HEK293 (cell line): ENCODE data around the gene ADAMTS2.

Experiments used
- CTCF ChIA-PET: fragments of 350-600 bp; formaldehyde crosslinking; extraction: SDS; loops from one replicate; lab custom pipeline; 2021; ENCODE audit warnings: antibody characterized with exemption; lab: Yijun Ruan, JAX
- POLR2A ChIA-PET: fragments of 300-600 bp; formaldehyde crosslinking; extraction: SDS; loops from one replicate; lab custom pipeline; 2020; ENCODE audit warnings: antibody characterized with exemption, inconsistent platforms; lab: Yijun Ruan, JAX
- H3K27ac ChIP-seq: fragments of 200-500 bp; sonication (Bioruptor generic); 2 replicates; pipeline ENCODE4 v1.5.1; 2014; ENCODE audit warnings: low read depth, low read length, control low read depth, inconsistent platforms; ENCODE audit errors: extremely low read depth
- H3K36me3 ChIP-seq, 2 experiments: fragments of 200-500 bp in 1 of 2; sonication (Bioruptor generic) in 1 of 2; 1 replicate in 1 of 2; 2 replicates in 1 of 2; pipeline ENCODE4 v1.5.1; 2014 to 2017; ENCODE audit warnings: inconsistent platforms in 2 of 2, low read length in 2 of 2; ENCODE audit not compliant: control insufficient read depth in 2 of 2, insufficient read depth in 1 of 2
- H3K4me1 ChIP-seq: fragments of 200-500 bp; sonication (Bioruptor generic); 2 replicates; pipeline ENCODE4 v1.5.1; 2014; ENCODE audit warnings: mild to moderate bottlenecking, low read length, inconsistent platforms; ENCODE audit not compliant: control insufficient read depth, insufficient read depth
- H3K4me3 ChIP-seq: 2 replicates; pipeline ENCODE4 v1.5.1; 2011; ENCODE audit warnings: low read depth, mild to moderate bottlenecking, control low read depth, low read length, moderate library complexity
- H3K9me3 ChIP-seq: fragments of 200-500 bp; sonication (Bioruptor generic); 2 replicates; pipeline ENCODE4 v1.5.1; 2014; ENCODE audit warnings: low read depth, low read length, inconsistent platforms; ENCODE audit not compliant: control insufficient read depth, insufficient read depth
- HOXA7 ChIP-seq: sonication (generic); formaldehyde crosslinking; IDR thresholded peaks from 2 replicates; pipeline ENCODE4 v1.8.1; 2022; ENCODE audit warnings: missing genetic modification reagents, borderline replicate concordance
- TCF7L2 ChIP-seq: IDR thresholded peaks from 2 replicates; pipeline ENCODE4 v1.6.1; 2011; ENCODE audit warnings: low read depth, mild to moderate bottlenecking, inconsistent platforms, low read length, moderate library complexity, borderline replicate concordance
- TRIM28 ChIP-seq: IDR thresholded peaks from 2 replicates; pipeline ENCODE4 v1.6.1; 2011; ENCODE audit warnings: low read length, control low read depth, borderline replicate concordance
- ZBTB1 ChIP-seq: fragments of 450-650 bp; formaldehyde crosslinking; IDR thresholded peaks from 2 replicates; pipeline ENCODE4 v1.5.1; 2016; ENCODE audit warnings: missing biosample characterization, missing genetic modification characterization
- ZNF132 ChIP-seq: fragments of 450-650 bp; formaldehyde crosslinking; IDR thresholded peaks from 2 replicates; pipeline ENCODE4 v1.5.1; 2017; ENCODE audit warnings: missing biosample characterization, missing genetic modification characterization, borderline replicate concordance
- ZNF19 ChIP-seq: fragments of 450-650 bp; formaldehyde crosslinking; IDR thresholded peaks from 2 replicates; pipeline ENCODE4; 2016; ENCODE audit warnings: missing biosample characterization, missing genetic modification characterization, low read depth
- ZNF274 ChIP-seq, 2 experiments: fragments of 200-500 bp in 1 of 2; fragments of 450-650 bp in 1 of 2; sonication (Bioruptor generic) in 1 of 2; formaldehyde crosslinking in 1 of 2; IDR thresholded peaks; 2 replicates each; pipeline versions ENCODE4 v1.5.1 to v1.6.1; 2014 to 2016; ENCODE audit warnings: borderline replicate concordance in 1 of 2, inconsistent platforms in 1 of 2, low read length in 1 of 2, missing biosample characterization in 1 of 2, missing genetic modification characterization in 1 of 2
- ZNF350 ChIP-seq: fragments of 450-650 bp; formaldehyde crosslinking; IDR thresholded peaks from 2 replicates; pipeline ENCODE4 v1.5.0; 2017; ENCODE audit warnings: missing biosample characterization, mild to moderate bottlenecking, missing genetic modification characterization
- ZNF398 ChIP-seq: fragments of 450-650 bp; formaldehyde crosslinking; IDR thresholded peaks from 2 replicates; pipeline ENCODE4 v1.5.1; 2017; ENCODE audit warnings: missing biosample characterization, missing genetic modification characterization
- ZNF48 ChIP-seq: fragments of 450-650 bp; formaldehyde crosslinking; IDR thresholded peaks from 2 replicates; pipeline ENCODE4 v1.5.1; 2016; ENCODE audit warnings: missing biosample characterization, missing genetic modification characterization
- ZNF610 ChIP-seq: fragments of 450-650 bp; formaldehyde crosslinking; IDR thresholded peaks from 2 replicates; pipeline ENCODE4 v1.5.1; 2016; ENCODE audit warnings: missing biosample characterization, missing genetic modification characterization, borderline replicate concordance
- ZNF624 ChIP-seq: fragments of 450-650 bp; formaldehyde crosslinking; IDR thresholded peaks from 2 replicates; pipeline ENCODE4 v1.5.1; 2017; ENCODE audit warnings: missing biosample characterization, missing genetic modification characterization
- ZSCAN30 ChIP-seq: fragments of 450-650 bp; IDR thresholded peaks from 2 replicates; pipeline ENCODE4 v1.5.1; 2018; ENCODE audit warnings: missing biosample characterization, mild to moderate bottlenecking, missing genetic modification characterization, moderate library complexity
- TF ChIP-seq, protein P1 (sequence below): fragments of 450-650 bp; formaldehyde crosslinking; IDR thresholded peaks from 2 replicates; pipeline ENCODE4 v1.5.1; 2016; ENCODE audit warnings: missing biosample characterization, missing genetic modification characterization
- TF ChIP-seq, protein P2 (sequence below): fragments of 450-650 bp; formaldehyde crosslinking; IDR thresholded peaks from 2 replicates; pipeline ENCODE4 v1.5.1; 2016; ENCODE audit warnings: missing biosample characterization, missing genetic modification characterization, borderline replicate concordance
- TF ChIP-seq, protein P3 (sequence below): fragments of 450-650 bp; formaldehyde crosslinking; IDR thresholded peaks from 2 replicates; pipeline ENCODE4 v1.5.1; 2016; ENCODE audit warnings: missing biosample characterization, missing genetic modification characterization
- TF ChIP-seq, protein P4 (sequence below): fragments of 450-650 bp; formaldehyde crosslinking; IDR thresholded peaks from 2 replicates; pipeline ENCODE4 v1.5.1; 2016; ENCODE audit warnings: missing biosample characterization, missing genetic modification characterization

The ADAMTS2 gene

GRCh38 chr5:179219661-179220620 is 125.3 kb downstream of the ADAMTS2 start:
- POLR2A ChIA-PET: no interaction called here
- no peaks in the 10 kb centered on the region for H3K36me3 ChIP-seq

GRCh38 chr5:179218943-179219330 is 126.3 kb downstream of the ADAMTS2 start:
- ChIA-PET POLR2A (no interaction called here), CTCF (no interaction called here)
- TF ChIP-seq, protein P1, sequence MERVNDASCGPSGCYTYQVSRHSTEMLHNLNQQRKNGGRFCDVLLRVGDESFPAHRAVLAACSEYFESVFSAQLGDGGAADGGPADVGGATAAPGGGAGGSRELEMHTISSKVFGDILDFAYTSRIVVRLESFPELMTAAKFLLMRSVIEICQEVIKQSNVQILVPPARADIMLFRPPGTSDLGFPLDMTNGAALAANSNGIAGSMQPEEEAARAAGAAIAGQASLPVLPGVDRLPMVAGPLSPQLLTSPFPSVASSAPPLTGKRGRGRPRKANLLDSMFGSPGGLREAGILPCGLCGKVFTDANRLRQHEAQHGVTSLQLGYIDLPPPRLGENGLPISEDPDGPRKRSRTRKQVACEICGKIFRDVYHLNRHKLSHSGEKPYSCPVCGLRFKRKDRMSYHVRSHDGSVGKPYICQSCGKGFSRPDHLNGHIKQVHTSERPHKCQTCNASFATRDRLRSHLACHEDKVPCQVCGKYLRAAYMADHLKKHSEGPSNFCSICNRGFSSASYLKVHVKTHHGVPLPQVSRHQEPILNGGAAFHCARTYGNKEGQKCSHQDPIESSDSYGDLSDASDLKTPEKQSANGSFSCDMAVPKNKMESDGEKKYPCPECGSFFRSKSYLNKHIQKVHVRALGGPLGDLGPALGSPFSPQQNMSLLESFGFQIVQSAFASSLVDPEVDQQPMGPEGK (tag by site-specific recombination): no peak
- TF ChIP-seq ZNF398 (tag by site-specific recombination) (no peak), ZNF48 (no peak), TRIM28 (no peak), ZNF132 (tag by site-specific recombination) (no peak), ZNF610 (no peak), ZNF19 (tag by site-specific recombination) (no peak), TCF7L2 (no peak)

More at GRCh38 chr5:179219661-179220620, 125.3 kb downstream of the ADAMTS2 start:
- TF ChIP-seq ZNF624 (tag by site-specific recombination) (no peak), TRIM28 (no peak), ZNF274 (IDR thresholded peaks at IDR 0.05; ENCODE audit: low read length) (no peak), ZNF274 (tag by site-specific recombination; IDR thresholded peaks at IDR 0.05; ENCODE audit: borderline replicate concordance) (no peak), ZBTB1 (no peak), ZNF350 (tag by site-specific recombination) (no peak), ZSCAN30 (tag by site-specific recombination) (no peak), HOXA7 (no peak)
- TF ChIP-seq, protein P2, sequence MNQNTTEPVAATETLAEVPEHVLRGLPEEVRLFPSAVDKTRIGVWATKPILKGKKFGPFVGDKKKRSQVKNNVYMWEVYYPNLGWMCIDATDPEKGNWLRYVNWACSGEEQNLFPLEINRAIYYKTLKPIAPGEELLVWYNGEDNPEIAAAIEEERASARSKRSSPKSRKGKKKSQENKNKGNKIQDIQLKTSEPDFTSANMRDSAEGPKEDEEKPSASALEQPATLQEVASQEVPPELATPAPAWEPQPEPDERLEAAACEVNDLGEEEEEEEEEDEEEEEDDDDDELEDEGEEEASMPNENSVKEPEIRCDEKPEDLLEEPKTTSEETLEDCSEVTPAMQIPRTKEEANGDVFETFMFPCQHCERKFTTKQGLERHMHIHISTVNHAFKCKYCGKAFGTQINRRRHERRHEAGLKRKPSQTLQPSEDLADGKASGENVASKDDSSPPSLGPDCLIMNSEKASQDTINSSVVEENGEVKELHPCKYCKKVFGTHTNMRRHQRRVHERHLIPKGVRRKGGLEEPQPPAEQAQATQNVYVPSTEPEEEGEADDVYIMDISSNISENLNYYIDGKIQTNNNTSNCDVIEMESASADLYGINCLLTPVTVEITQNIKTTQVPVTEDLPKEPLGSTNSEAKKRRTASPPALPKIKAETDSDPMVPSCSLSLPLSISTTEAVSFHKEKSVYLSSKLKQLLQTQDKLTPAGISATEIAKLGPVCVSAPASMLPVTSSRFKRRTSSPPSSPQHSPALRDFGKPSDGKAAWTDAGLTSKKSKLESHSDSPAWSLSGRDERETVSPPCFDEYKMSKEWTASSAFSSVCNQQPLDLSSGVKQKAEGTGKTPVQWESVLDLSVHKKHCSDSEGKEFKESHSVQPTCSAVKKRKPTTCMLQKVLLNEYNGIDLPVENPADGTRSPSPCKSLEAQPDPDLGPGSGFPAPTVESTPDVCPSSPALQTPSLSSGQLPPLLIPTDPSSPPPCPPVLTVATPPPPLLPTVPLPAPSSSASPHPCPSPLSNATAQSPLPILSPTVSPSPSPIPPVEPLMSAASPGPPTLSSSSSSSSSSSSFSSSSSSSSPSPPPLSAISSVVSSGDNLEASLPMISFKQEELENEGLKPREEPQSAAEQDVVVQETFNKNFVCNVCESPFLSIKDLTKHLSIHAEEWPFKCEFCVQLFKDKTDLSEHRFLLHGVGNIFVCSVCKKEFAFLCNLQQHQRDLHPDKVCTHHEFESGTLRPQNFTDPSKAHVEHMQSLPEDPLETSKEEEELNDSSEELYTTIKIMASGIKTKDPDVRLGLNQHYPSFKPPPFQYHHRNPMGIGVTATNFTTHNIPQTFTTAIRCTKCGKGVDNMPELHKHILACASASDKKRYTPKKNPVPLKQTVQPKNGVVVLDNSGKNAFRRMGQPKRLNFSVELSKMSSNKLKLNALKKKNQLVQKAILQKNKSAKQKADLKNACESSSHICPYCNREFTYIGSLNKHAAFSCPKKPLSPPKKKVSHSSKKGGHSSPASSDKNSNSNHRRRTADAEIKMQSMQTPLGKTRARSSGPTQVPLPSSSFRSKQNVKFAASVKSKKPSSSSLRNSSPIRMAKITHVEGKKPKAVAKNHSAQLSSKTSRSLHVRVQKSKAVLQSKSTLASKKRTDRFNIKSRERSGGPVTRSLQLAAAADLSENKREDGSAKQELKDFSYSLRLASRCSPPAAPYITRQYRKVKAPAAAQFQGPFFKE (tag by site-specific recombination): no peak
- TF ChIP-seq, protein P3, sequence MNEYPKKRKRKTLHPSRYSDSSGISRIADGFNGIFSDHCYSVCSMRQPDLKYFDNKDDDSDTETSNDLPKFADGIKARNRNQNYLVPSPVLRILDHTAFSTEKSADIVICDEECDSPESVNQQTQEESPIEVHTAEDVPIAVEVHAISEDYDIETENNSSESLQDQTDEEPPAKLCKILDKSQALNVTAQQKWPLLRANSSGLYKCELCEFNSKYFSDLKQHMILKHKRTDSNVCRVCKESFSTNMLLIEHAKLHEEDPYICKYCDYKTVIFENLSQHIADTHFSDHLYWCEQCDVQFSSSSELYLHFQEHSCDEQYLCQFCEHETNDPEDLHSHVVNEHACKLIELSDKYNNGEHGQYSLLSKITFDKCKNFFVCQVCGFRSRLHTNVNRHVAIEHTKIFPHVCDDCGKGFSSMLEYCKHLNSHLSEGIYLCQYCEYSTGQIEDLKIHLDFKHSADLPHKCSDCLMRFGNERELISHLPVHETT: no peak
- TF ChIP-seq, protein P4, sequence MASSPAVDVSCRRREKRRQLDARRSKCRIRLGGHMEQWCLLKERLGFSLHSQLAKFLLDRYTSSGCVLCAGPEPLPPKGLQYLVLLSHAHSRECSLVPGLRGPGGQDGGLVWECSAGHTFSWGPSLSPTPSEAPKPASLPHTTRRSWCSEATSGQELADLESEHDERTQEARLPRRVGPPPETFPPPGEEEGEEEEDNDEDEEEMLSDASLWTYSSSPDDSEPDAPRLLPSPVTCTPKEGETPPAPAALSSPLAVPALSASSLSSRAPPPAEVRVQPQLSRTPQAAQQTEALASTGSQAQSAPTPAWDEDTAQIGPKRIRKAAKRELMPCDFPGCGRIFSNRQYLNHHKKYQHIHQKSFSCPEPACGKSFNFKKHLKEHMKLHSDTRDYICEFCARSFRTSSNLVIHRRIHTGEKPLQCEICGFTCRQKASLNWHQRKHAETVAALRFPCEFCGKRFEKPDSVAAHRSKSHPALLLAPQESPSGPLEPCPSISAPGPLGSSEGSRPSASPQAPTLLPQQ: no peak
- TF ChIP-seq, all 188 proteins: peak for 0
- H3K9me3 ChIP-seq: no peaks in the 10 kb centered on the region
- CTCF ChIA-PET: no interaction called here
- no peak overlapping the region for H3K27ac ChIP-seq
- no peak overlapping the region for H3K4me3 ChIP-seq
- H3K4me1 ChIP-seq: no peaks in the 10 kb centered on the region

More at GRCh38 chr5:179218943-179219330, 126.3 kb downstream of the ADAMTS2 start:
- Histone ChIP-seq H3K4me1 (no peaks in the 10 kb centered on the region), H3K27ac (no peak overlapping the region), H3K9me3 (no peaks in the 10 kb centered on the region), H3K36me3 (no peaks in the 10 kb centered on the region), H3K4me3 (no peak overlapping the region)
